ENCODE results near the gene MED15. TPM values are rescaled to one million over a fixed set of nuclear protein-coding genes. Genes with fewer than 3 reads are reported as not detected.

Gene MED15
- total and polyA plus RNA-seq, 2 of the 4 experiments (the other 2 are of a cell fraction), result 19.0 to 68.8 TPM

DNA sequence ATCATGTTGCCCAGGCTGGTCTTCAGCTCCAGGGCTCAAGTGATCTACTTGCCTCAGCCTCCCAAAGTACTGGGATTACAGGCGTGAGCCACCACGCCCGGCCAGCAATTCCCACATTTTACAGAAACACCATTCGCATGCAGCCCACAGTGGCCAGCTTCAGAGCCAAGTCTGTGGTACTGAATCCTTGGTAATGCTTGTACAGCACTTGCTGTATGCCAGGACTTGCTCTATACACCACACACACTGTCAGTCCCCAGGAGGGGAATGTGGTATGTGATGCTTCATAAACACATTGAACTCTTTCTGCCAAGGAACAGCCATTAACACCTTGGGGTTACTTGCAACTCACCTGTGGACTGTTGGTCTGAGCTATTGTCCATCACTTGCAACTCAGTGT lies 119.4 kb downstream of the MED15 start:
- DNase-seq (no peak), ATAC-seq (ENCODE audit: low read depth) (no peak)
- peaks cover 53% of the 10 kb centered on the region for H3K27me3 ChIP-seq (ENCODE audit: control insufficient read depth, insufficient read depth, low read length)
- H2AK5ac ChIP-seq (ENCODE audit: low read depth, low read length), result no peak overlapping the region
- no CpG with 5 or more reads among the region's 4 CpGs for WGBS, 2 experiments (ENCODE audit: extremely low coverage in 2 of 2, insufficient read length in 1 of 2)
- H4K5ac ChIP-seq (ENCODE audit: low read depth, low read length), result no peak overlapping the region
- no peak overlapping the region for H3K9ac ChIP-seq (ENCODE audit: low read depth, low read length)
- no peak overlapping the region for H3K27ac ChIP-seq (ENCODE audit: insufficient read depth, low read length)
- H2BK5ac ChIP-seq (ENCODE audit: low read depth, low read length, poor library complexity, severe bottlenecking), result no peak overlapping the region
- H3K4me2 ChIP-seq (ENCODE audit: low read depth, low read length), result no peak overlapping the region
- intact Hi-C loops (cut with micrococcal nuclease), result loop anchor here (5.0 kb wide), 1 partner anchor 35 kb away; no protein-coding TSS in a partner anchor
- no peak overlapping the region for H2BK20ac ChIP-seq (ENCODE audit: low read depth, low read length)
- H3K23ac ChIP-seq (ENCODE audit: low read depth, low read length), result no peak overlapping the region
- no peak for TF ChIP-seq RFX5 (IDR thresholded peaks at IDR 0.05; ENCODE audit: low read depth, low read length)
- no peak for TF ChIP-seq POLR2A (IDR thresholded peaks at IDR 0.05; ENCODE audit: low read depth, low read length)
- TF ChIP-seq MAFK (IDR thresholded peaks at IDR 0.05; ENCODE audit: low read depth, low read length), result no peak
- TF ChIP-seq RCOR1 (IDR thresholded peaks at IDR 0.05; ENCODE audit: insufficient replicate concordance, low read length), result no peak
- no peak for TF ChIP-seq ELK1 (IDR thresholded peaks at IDR 0.05; ENCODE audit: borderline replicate concordance, low read depth, low read length)
- TF ChIP-seq MAZ (IDR thresholded peaks at IDR 0.05; ENCODE audit: borderline replicate concordance, low read depth, low read length), result no peak
- TF ChIP-seq CHD1 (IDR thresholded peaks at IDR 0.05; ENCODE audit: low read depth, low read length), result no peak
- no peak for TF ChIP-seq SMC3 (IDR thresholded peaks at IDR 0.05; ENCODE audit: low read depth, low read length)
- no peak for TF ChIP-seq BHLHE40 (IDR thresholded peaks at IDR 0.05; ENCODE audit: low read depth, low read length)
- TF ChIP-seq MXI1 (IDR thresholded peaks at IDR 0.05; ENCODE audit: borderline replicate concordance, low read depth, low read length), result no peak
- TF ChIP-seq, protein P1, sequence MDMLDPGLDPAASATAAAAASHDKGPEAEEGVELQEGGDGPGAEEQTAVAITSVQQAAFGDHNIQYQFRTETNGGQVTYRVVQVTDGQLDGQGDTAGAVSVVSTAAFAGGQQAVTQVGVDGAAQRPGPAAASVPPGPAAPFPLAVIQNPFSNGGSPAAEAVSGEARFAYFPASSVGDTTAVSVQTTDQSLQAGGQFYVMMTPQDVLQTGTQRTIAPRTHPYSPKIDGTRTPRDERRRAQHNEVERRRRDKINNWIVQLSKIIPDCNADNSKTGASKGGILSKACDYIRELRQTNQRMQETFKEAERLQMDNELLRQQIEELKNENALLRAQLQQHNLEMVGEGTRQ (IDR thresholded peaks at IDR 0.05; ENCODE audit: low read depth, low read length), result no peak
- no peak for TF ChIP-seq NFE2L2 (IDR thresholded peaks at IDR 0.05; ENCODE audit: low read depth, low read length)
- H3K79me1 ChIP-seq (ENCODE audit: low read depth in 1 of 2, low read length in 2 of 2), result no peaks in the 10 kb centered on the region
- no peak overlapping the region for H3K4me3 ChIP-seq (ENCODE audit: insufficient read depth, low read depth, low read length)
- no peaks in the 10 kb centered on the region for H3K9me1 ChIP-seq (ENCODE audit: insufficient read depth, low read length)
- dilution Hi-C loops (cut with HindIII; ENCODE audit: low sequenced_read_pairs, unreplicated experiment), result no loop called here
- H3K4ac ChIP-seq (ENCODE audit: low read depth, low read length), result no peak overlapping the region
- H3K4me1 ChIP-seq (ENCODE audit: control insufficient read depth, insufficient read depth, low read length), result no peaks in the 10 kb centered on the region
- CTCF ChIA-PET, result interaction anchor here (0.6 kb wide), 1 partner anchor 28 kb away, joined by 5 read pairs; no protein-coding TSS in a partner anchor
- no peak overlapping the region for H4K91ac ChIP-seq (ENCODE audit: insufficient read depth, low read depth, low read length)
- no peak overlapping the region for H3K18ac ChIP-seq (ENCODE audit: low read depth, low read length)
- in situ Hi-C loops (cut with MboI; ENCODE audit: low sequenced_read_pairs), result no loop called here
- H3K56ac ChIP-seq (ENCODE audit: extremely low read depth, insufficient read depth, low read length), result no peak overlapping the region
- no peak overlapping the region for H2BK15ac ChIP-seq (ENCODE audit: low read depth, low read length)
- no TSS peak for BruUV-seq (replicated peaks)
- H4K8ac ChIP-seq (ENCODE audit: low read depth in 2 of 2, low read length in 2 of 2), result no peak overlapping the region
- no peak overlapping the region for H2BK120ac ChIP-seq (ENCODE audit: low read depth, low read length)
- no peaks in the 10 kb centered on the region for H3K36me3 ChIP-seq (ENCODE audit: control insufficient read depth, insufficient read depth, low read length)
- POLR2A ChIA-PET (ENCODE audit: unreplicated experiment), result no interaction called here
- H2AK9ac ChIP-seq (replicated peaks; ENCODE audit: low read depth, low read length, poor library complexity), result no peak overlapping the region
- no peaks in the 10 kb centered on the region for H4K20me1 ChIP-seq (ENCODE audit: insufficient read depth, low read length)
- no peak overlapping the region for H3K14ac ChIP-seq (replicated peaks; ENCODE audit: low read depth, low read length)
- no peaks in the 10 kb centered on the region for H3K9me3 ChIP-seq (ENCODE audit: control insufficient read depth, insufficient read depth, low read length)
- no peak overlapping the region for H2AFZ ChIP-seq (replicated peaks; ENCODE audit: low read length, poor library complexity)

Measured in IMR-90 (cell line).